Measurements from ENCODE around the gene EFS.
A peak's percentile ranks its signal among the peaks of the same experiment; 100 is the strongest.
"Not testable (repeated sequence)": the region's sequence is repeated elsewhere in the genome, so short reads cannot be mapped to it uniquely, and the experiment has no call there.

EFS gene

DNA sequence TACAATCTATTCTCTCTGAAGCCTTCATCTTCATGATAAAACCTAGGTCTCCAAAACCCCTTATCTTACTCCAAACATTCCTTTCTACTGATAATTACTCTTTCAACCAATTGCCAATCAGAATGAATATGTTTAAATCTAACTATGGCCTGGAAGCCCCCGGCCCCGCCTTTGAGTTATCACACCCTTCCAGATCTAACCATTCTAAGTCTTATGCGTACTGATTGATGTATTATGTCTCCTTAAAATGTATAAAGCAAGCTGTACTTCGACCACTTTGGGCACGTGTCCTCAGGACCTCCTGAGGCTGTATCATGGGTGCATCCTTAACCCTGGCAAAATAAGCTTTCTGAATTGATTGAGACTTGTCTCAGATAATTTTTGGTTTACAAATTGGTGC lies 29.3 kb downstream of the EFS start:
- DNase-seq (ENCODE audit: low read depth) = no peak
- no peak overlapping the region for H3K4me3 ChIP-seq (ENCODE audit: control insufficient read depth, low read depth, low read length)
- no peak for TF ChIP-seq CTCF (IDR thresholded peaks at IDR 0.05; ENCODE audit: control insufficient read depth, insufficient read depth, low read depth, low read length, missing control alignments)

- TF ChIP-seq CTCF (IDR thresholded peaks at IDR 0.05; ENCODE audit: control insufficient read depth, insufficient read depth, low read depth, low read length, missing control alignments) = peak; percentile 81
- peak; percentile 44 for DNase-seq (ENCODE audit: low read depth)
- no peak overlapping the region for H3K4me3 ChIP-seq (ENCODE audit: control insufficient read depth, low read depth, low read length)
Observed at GRCh38 chr14:23327947-23328744, 36.8 kb downstream of the EFS start.

GRCh38 chr14:23326491-23327332 lies 38.3 kb downstream of the EFS start:
- TF ChIP-seq CTCF (IDR thresholded peaks at IDR 0.05; ENCODE audit: control insufficient read depth, insufficient read depth, low read depth, low read length, missing control alignments) = no peak
- DNase-seq (ENCODE audit: low read depth) = no peak
- H3K4me3 ChIP-seq (ENCODE audit: control insufficient read depth, low read depth, low read length) = no peak overlapping the region

DNA sequence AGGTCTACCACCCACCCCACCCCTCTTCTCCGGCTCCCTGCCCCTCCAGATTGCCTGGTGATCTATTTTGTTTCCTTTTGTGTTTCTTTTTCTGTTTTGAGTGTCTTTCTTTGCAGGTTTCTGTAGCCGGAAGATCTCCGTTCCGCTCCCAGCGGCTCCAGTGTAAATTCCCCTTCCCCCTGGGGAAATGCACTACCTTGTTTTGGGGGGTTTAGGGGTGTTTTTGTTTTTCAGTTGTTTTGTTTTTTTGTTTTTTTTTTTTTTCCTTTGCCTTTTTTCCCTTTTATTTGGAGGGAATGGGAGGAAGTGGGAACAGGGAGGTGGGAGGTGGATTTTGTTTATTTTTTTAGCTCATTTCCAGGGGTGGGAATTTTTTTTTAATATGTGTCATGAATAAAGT lies 39.2 kb downstream of the EFS start:
- DNase-seq (ENCODE audit: low read depth); H3K4me3 ChIP-seq (ENCODE audit: control insufficient read depth, low read depth, low read length): not testable (repeated sequence)

DNA sequence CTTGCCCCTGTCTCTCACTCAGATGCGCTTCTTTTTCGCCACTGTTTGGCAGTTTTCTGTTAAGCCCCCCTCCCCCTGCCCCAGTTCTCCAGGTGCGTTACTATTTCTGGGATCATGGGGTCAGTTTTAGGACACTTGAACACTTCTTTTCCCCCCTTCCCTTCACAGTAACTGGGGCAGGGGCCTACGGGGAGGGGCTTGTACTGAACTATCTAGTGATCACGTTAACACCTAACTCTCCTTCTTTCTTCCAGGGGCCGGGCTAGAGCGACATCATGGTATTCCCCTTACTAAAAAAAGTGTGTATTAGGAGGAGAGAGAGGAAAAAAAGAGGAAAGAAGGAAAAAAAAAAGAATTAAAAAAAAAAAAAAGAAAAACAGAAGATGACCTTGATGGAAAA lies 40.0 kb downstream of the EFS start:
- DNase-seq (ENCODE audit: low read depth) = no peak
- no peak overlapping the region for H3K4me3 ChIP-seq (ENCODE audit: control insufficient read depth, low read depth, low read length)
- TF ChIP-seq CTCF (IDR thresholded peaks at IDR 0.05; ENCODE audit: control insufficient read depth, insufficient read depth, low read depth, low read length, missing control alignments) = no peak

GRCh38 chr14:23324455-23324846 lies 40.5 kb downstream of the EFS start:
- no peak overlapping the region for H3K4me3 ChIP-seq (ENCODE audit: control insufficient read depth, low read depth, low read length)
- TF ChIP-seq CTCF (IDR thresholded peaks at IDR 0.05; ENCODE audit: control insufficient read depth, insufficient read depth, low read depth, low read length, missing control alignments) = no peak
- no peak for DNase-seq (ENCODE audit: low read depth)

- no peak overlapping the region for H3K4me3 ChIP-seq (ENCODE audit: control insufficient read depth, low read depth, low read length)
- DNase-seq (ENCODE audit: low read depth) = no peak
- TF ChIP-seq CTCF (IDR thresholded peaks at IDR 0.05; ENCODE audit: control insufficient read depth, insufficient read depth, low read depth, low read length, missing control alignments) = no peak
Observed at GRCh38 chr14:23323838-23324454, 41.0 kb downstream of the EFS start.

Measured in AG09309 (cell line).